Neural progenitor cell (in vitro differentiated cells): ENCODE measurements around the gene WFS1. TPM values are rescaled to one million over a fixed set of nuclear protein-coding genes. Genes with fewer than 3 reads are reported as not detected.

Experiments used
- DNase-seq: peaks from one replicate; pipeline ENCODE4 v3.0.0-alpha.2; 2016; ENCODE audit warnings: low spot score
- H2AFZ ChIP-seq: fragments of 200-600 bp; sonication (generic); replicated peaks from 2 replicates; pipeline ENCODE4 v1.6.1; 2016; ENCODE audit warnings: antibody characterized with exemption
- H3F3A ChIP-seq: fragments of 200-600 bp; sonication (generic); 2 replicates; pipeline ENCODE4 v1.6.1; 2016; ENCODE audit warnings: antibody characterized with exemption, low read depth
- H3K27ac ChIP-seq: fragments of 200-600 bp; sonication (generic); 2 replicates; pipeline ENCODE4 v1.5.1; 2016; ENCODE audit warnings: mild to moderate bottlenecking
- H3K27me3 ChIP-seq: fragments of 200-600 bp; sonication (generic); 2 replicates; pipeline ENCODE4 v1.6.1; 2016; ENCODE audit warnings: mild to moderate bottlenecking, moderate library complexity
- H3K36me3 ChIP-seq: fragments of 200-600 bp; sonication (generic); 2 replicates; pipeline ENCODE4 v1.5.1; 2016
- H3K4me1 ChIP-seq: fragments of 200-600 bp; sonication (generic); 2 replicates; pipeline ENCODE4 v1.6.1; 2016; ENCODE audit warnings: mixed run types
- H3K4me2 ChIP-seq: fragments of 200-600 bp; sonication (generic); 2 replicates; pipeline ENCODE4 v1.6.1; 2016
- H3K4me3 ChIP-seq: fragments of 200-600 bp; sonication (generic); 2 replicates; pipeline ENCODE4 v1.5.1; 2016
- H3K79me2 ChIP-seq: fragments of 200-600 bp; sonication (generic); 2 replicates; pipeline ENCODE4 v1.6.1; 2016; ENCODE audit warnings: low read depth
- H3K9ac ChIP-seq: fragments of 200-600 bp; sonication (generic); 2 replicates; pipeline ENCODE4 v1.6.1; 2016
- H3K9me3 ChIP-seq: fragments of 200-600 bp; sonication (generic); 2 replicates; pipeline ENCODE4 v1.5.1; 2016; ENCODE audit warnings: low read depth
- H4K20me1 ChIP-seq: fragments of 200-600 bp; sonication (generic); 2 replicates; pipeline ENCODE4 v1.6.1; 2016; ENCODE audit warnings: low read depth
- H3K27ac Mint-ChIP-seq: 3 replicates; pipeline ENCODE4 v1.8.0; 2021; ENCODE audit warnings: mixed read lengths
- H3K27me3 Mint-ChIP-seq: 2 replicates; pipeline ENCODE4 v1.8.0; 2022; ENCODE audit warnings: low read depth, mild to moderate bottlenecking, inconsistent platforms, moderate library complexity, mixed read lengths; ENCODE audit not compliant: insufficient read depth
- H3K36me3 Mint-ChIP-seq: 3 replicates; pipeline ENCODE4 v1.8.0; 2021; ENCODE audit warnings: mixed read lengths
- H3K4me1 Mint-ChIP-seq: 3 replicates; pipeline ENCODE4 v1.8.0; 2021; ENCODE audit warnings: mixed read lengths
- H3K4me3 Mint-ChIP-seq: 3 replicates; pipeline ENCODE4 v1.8.0; 2021; ENCODE audit warnings: mild to moderate bottlenecking, moderate library complexity, mixed read lengths
- H3K9me3 Mint-ChIP-seq: 3 replicates; pipeline ENCODE4 v1.8.0; 2020; ENCODE audit warnings: mixed read lengths
- EZH2 ChIP-seq: fragments of 200-600 bp; sonication (generic); IDR thresholded peaks from 2 replicates; pipeline ENCODE4 v1.6.1; 2017; ENCODE audit warnings: antibody characterized with exemption, mild to moderate bottlenecking, moderate library complexity
- EZH2phosphoT487 ChIP-seq: fragments of 200-600 bp; sonication (generic); IDR thresholded peaks from 2 replicates; pipeline ENCODE4 v1.6.1; 2017; ENCODE audit warnings: antibody characterized with exemption
- total RNA-seq: library from RNA; depleted of rRNA; stranded (reverse); fragments of >200 nt; gene quantifications from 2 replicates; pipeline ENCODE4 v1.2.3, GENCODE V29; 2015; ENCODE audit warnings: low replicate concordance
- TF ChIP-seq, protein P1 (sequence below): fragments of 200-600 bp; sonication (generic); IDR thresholded peaks from 2 replicates; pipeline ENCODE4 v1.5.1; 2017; ENCODE audit warnings: antibody characterized with exemption, mild to moderate bottlenecking

Gene WFS1
- total RNA-seq, 1 donor from 2014 or later = 8.8 TPM

DNA sequence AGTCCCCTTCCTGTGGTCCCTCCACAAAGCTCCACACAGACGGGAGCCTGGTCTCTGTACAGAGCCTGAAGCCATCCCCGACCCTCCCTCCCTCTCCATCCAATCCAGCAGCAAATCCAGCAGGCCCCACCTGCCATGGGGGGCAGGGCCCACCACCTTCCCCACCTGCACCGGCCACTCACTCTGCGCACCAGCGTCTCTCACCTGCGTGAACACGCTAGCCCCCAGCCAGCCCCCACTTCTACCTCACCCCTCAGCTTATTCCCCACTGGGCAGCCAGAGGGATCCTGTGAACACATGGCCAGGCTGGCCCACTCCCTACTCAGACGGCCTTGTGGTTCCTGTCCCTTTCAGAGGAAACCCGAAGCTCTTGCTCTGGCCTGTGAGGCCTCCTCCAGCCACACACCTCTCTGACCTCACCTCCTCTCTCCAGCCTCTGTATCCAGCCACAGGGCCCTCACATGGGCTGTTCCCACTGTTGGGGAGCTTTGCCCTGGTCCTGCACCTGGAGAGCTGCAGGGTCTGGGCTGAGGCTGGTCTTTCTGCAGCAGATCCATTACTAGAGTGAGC lies 70.9 kb downstream of the WFS1 start:
- DNase-seq = no peak
- TF ChIP-seq, protein P1, sequence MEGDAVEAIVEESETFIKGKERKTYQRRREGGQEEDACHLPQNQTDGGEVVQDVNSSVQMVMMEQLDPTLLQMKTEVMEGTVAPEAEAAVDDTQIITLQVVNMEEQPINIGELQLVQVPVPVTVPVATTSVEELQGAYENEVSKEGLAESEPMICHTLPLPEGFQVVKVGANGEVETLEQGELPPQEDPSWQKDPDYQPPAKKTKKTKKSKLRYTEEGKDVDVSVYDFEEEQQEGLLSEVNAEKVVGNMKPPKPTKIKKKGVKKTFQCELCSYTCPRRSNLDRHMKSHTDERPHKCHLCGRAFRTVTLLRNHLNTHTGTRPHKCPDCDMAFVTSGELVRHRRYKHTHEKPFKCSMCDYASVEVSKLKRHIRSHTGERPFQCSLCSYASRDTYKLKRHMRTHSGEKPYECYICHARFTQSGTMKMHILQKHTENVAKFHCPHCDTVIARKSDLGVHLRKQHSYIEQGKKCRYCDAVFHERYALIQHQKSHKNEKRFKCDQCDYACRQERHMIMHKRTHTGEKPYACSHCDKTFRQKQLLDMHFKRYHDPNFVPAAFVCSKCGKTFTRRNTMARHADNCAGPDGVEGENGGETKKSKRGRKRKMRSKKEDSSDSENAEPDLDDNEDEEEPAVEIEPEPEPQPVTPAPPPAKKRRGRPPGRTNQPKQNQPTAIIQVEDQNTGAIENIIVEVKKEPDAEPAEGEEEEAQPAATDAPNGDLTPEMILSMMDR = no peak
- no peak for TF ChIP-seq EZH2phosphoT487
- no peak for TF ChIP-seq EZH2
- H3K36me3 Mint-ChIP-seq = no peaks in the 10 kb centered on the region
- no peak overlapping the region for H2AFZ ChIP-seq
- H3F3A ChIP-seq = no peaks in the 10 kb centered on the region
- peaks cover 29% of the 10 kb centered on the region for H3K4me1 Mint-ChIP-seq
- H3K27ac Mint-ChIP-seq = peak overlapping the region; percentile 42
- H3K9me3 ChIP-seq = no peaks in the 10 kb centered on the region
- peaks cover 6% of the 10 kb centered on the region for H3K27me3 ChIP-seq
- no peak overlapping the region for H3K4me2 ChIP-seq
- no peaks in the 10 kb centered on the region for H3K36me3 ChIP-seq
- H3K79me2 ChIP-seq = no peaks in the 10 kb centered on the region
- H3K4me1 ChIP-seq = peaks cover 19% of the 10 kb centered on the region
- H4K20me1 ChIP-seq = peaks cover 7% of the 10 kb centered on the region
- no peak overlapping the region for H3K4me3 Mint-ChIP-seq
- no peak overlapping the region for H3K4me3 ChIP-seq
- no peak overlapping the region for H3K27ac ChIP-seq
- H3K27me3 Mint-ChIP-seq = peaks cover 21% of the 10 kb centered on the region
- H3K9me3 Mint-ChIP-seq = peaks cover 7% of the 10 kb centered on the region
- no peak overlapping the region for H3K9ac ChIP-seq

- no peaks in the 10 kb centered on the region for H3K9me3 ChIP-seq
- no peak overlapping the region for H2AFZ ChIP-seq
- Mint-ChIP-seq H3K4me3 (no peak overlapping the region), H3K27ac (no peak overlapping the region), H3K4me1 (peaks cover 29% of the 10 kb centered on the region), H3K9me3 (peaks cover 10% of the 10 kb centered on the region), H3K36me3 (peaks cover 2% of the 10 kb centered on the region), H3K27me3 (peaks cover 23% of the 10 kb centered on the region)
- H3F3A ChIP-seq = no peaks in the 10 kb centered on the region
- peaks cover 7% of the 10 kb centered on the region for H4K20me1 ChIP-seq
- H3K9ac ChIP-seq = no peak overlapping the region
- no peak overlapping the region for H3K27ac ChIP-seq
- peaks cover 6% of the 10 kb centered on the region for H3K27me3 ChIP-seq
- no peak overlapping the region for H3K4me3 ChIP-seq
- peaks cover 19% of the 10 kb centered on the region for H3K4me1 ChIP-seq
- H3K36me3 ChIP-seq = no peaks in the 10 kb centered on the region
- DNase-seq = no peak
- no peak overlapping the region for H3K4me2 ChIP-seq
- H3K79me2 ChIP-seq = no peaks in the 10 kb centered on the region
- no peak for TF ChIP-seq EZH2phosphoT487
- TF ChIP-seq, protein P1 = no peak
- TF ChIP-seq EZH2 = no peak
These were observed 72.0 kb downstream of the WFS1 start for GRCh38 chr4:6341696-6342095.

DNA sequence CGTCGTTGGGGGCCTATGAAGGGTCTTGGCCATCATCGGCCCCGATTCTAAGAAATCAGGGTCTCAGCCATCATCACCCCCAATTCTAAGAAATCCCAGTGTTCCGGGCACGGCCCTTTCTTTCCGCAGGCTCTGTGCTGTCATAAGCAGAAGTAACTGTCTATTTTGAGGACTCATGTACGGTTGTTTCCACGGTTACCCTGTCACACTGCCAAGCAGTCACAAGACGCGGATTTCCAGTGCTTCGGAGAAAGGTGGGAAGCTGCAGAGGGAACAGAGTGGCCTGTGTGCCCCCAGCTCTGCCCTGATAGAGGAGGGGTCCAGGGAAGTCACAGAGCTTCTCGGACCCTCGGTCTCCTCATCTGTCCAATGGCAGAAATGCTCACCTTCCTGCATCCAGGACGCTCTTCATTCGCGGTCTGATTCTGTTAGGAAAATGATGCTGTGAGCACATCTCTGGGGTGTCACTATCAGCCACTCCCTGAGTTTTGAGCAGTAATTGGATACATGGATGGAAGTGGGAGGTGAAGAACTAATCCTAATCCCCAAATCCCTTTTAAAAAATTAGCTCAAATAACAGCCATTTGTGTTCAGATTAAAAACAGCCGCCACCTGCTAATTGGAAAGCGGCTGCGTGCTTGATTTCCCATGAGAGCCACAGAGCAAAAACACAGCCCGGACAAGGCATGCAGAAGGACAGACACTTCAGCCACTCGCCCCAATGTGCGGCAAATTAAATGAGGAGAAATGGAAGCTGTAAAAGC lies 73.1 kb downstream of the WFS1 start:
- peaks cover 10% of the 10 kb centered on the region for H3K9me3 Mint-ChIP-seq
- peaks cover 7% of the 10 kb centered on the region for H4K20me1 ChIP-seq
- H3K27me3 ChIP-seq = peaks cover 6% of the 10 kb centered on the region
- H3K27me3 Mint-ChIP-seq = peaks cover 20% of the 10 kb centered on the region
- peak; percentile 81 for TF ChIP-seq EZH2phosphoT487
- TF ChIP-seq EZH2 = no peak
- H3F3A ChIP-seq = no peaks in the 10 kb centered on the region
- no peaks in the 10 kb centered on the region for H3K9me3 ChIP-seq
- peaks cover 23% of the 10 kb centered on the region for H3K4me1 Mint-ChIP-seq
- H3K4me3 Mint-ChIP-seq = no peak overlapping the region
- peak; percentile 59 for DNase-seq
- no peak overlapping the region for H3K27ac Mint-ChIP-seq
- H3K9ac ChIP-seq = no peak overlapping the region
- no peaks in the 10 kb centered on the region for H3K79me2 ChIP-seq
- no peak overlapping the region for H3K4me3 ChIP-seq
- H3K36me3 Mint-ChIP-seq = peaks cover 2% of the 10 kb centered on the region
- H3K36me3 ChIP-seq = no peaks in the 10 kb centered on the region
- no peak overlapping the region for H2AFZ ChIP-seq
- H3K27ac ChIP-seq = no peak overlapping the region
- H3K4me2 ChIP-seq = no peak overlapping the region
- peaks cover 14% of the 10 kb centered on the region for H3K4me1 ChIP-seq

GRCh38 chr4:6343939-6344408 lies 74.3 kb downstream of the WFS1 start:
- H3K36me3 ChIP-seq = no peaks in the 10 kb centered on the region
- Mint-ChIP-seq H3K27me3 (peaks cover 17% of the 10 kb centered on the region), H3K9me3 (peaks cover 10% of the 10 kb centered on the region), H3K36me3 (peaks cover 2% of the 10 kb centered on the region), H3K4me3 (no peak overlapping the region), H3K4me1 (peaks cover 13% of the 10 kb centered on the region), H3K27ac (no peak overlapping the region)
- H3K9me3 ChIP-seq = no peaks in the 10 kb centered on the region
- H3F3A ChIP-seq = no peaks in the 10 kb centered on the region
- no peaks in the 10 kb centered on the region for H3K27me3 ChIP-seq
- no peak overlapping the region for H3K4me3 ChIP-seq
- peaks cover 8% of the 10 kb centered on the region for H3K4me1 ChIP-seq
- H3K9ac ChIP-seq = no peak overlapping the region
- H4K20me1 ChIP-seq = peaks cover 7% of the 10 kb centered on the region
- no peak overlapping the region for H3K4me2 ChIP-seq
- TF ChIP-seq, protein P1 = peak; percentile 30
- TF ChIP-seq EZH2phosphoT487 (no peak), EZH2 (no peak)
- no peak overlapping the region for H2AFZ ChIP-seq
- DNase-seq = no peak
- H3K27ac ChIP-seq = no peak overlapping the region
- no peaks in the 10 kb centered on the region for H3K79me2 ChIP-seq
